ENCODE measurements around the gene ARID3A. TPM values are rescaled to one million over a fixed set of nuclear protein-coding genes. Genes with fewer than 3 reads are reported as not detected.
"Not testable (repeated sequence)": the region's sequence is repeated elsewhere in the genome, so short reads cannot be mapped to it uniquely, and the experiment has no call there.

The ARID3A gene
- polyA plus RNA-seq, 1 donor = 11.4 TPM

DNA sequence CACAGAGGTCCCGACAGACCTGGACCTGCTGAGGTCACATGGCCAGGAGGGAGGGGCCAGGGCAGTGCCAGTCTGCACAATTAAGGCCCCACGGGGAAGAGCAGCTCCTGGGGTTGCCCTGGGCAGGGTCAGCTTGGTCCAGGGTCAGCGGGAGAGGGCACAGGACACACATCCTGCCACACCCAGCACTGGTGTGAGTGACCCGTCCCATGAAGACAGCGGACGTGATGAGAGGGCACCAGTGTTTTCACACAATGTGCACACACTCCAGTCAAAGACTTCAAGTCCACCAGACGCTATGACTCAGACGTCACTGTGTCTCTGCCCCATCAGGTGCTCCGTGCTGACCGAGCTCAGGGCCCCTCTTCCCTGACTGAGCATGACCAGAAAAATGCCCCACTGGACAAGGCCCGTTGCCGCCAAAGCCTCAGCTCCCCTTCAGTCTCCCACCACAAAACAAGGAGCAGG lies 90.8 kb downstream of the ARID3A start:
- no peak for DNase-seq (ENCODE audit: low read depth)

DNA sequence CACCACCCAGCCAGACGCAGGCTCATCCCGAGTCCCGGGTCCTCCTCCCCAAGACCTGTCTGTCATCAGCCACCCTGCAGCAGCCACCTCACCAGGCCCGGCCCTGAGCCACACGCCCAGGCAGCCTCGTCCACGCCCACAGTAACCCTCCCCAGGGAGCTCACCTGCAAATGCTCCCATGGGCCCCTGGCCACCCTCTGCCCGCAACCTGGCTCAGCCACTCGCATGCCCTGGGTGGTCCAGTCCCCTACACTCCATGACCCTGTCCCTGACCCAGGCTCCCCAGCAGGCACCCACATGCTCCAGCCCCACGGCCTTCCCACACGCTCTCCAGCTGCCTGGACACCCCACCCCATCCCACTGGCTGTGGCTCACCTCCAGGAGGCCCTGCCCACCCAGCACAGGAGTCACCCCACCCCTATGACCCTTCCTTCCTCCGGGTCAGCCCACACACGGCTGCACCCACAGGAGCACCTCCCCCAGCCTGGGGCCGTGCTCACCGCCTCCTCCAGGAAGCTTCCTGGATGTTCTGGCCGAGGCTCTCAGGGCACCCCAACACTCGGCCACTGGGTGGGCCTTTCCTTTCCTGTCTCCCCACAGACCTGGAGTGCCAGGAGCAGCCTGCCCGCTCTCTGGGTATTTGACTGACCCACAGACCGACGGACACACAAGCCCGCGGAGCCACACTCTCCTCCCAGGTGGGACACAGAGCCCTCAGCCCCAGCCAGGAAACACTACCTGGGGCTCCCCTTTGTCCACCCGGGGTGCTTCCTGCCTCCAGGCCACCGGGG lies 91.5 kb downstream of the ARID3A start:
- no peak for DNase-seq (ENCODE audit: low read depth)

DNA sequence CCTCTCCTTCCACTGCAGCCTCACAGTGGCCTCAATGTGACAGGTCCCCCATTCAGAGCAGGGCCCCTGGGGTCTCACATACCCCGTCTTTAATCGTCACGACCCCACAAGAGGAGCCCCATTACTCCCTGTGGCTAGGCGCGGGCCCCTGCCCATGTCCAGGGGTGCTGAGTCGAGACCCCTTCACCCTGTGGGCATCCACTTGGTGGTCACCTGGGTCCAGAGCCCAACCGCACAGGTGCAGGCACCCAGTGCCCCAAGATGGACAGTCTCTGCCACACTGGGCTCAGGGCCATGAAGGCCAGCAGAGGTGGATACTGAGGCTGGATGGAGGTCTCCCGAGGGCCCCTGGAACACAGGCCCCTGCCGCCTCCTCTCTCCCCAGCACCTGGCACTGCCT lies 92.1 kb downstream of the ARID3A start:
- no peak for DNase-seq (ENCODE audit: low read depth)

DNA sequence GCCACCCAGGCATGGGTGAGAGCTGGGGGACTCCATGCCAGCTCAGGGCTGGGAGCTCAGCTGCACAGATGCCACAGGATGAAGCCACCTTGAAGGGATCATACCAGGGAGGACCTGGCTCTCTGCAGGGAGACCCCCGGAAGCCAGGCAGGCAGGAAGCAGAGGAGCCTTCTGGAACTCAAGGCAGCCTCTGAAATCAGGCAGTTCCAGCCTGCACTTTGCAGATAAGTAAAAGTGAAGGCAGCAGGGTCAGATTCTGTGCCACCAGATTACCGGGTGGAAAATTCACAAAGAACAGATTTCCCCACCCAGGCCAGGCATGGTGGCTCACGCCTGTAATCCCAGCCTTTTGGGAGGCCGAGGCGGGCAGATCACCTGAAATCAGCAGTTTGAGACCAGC lies 92.6 kb downstream of the ARID3A start:
- DNase-seq (ENCODE audit: low read depth) = no peak

- no peak for DNase-seq (ENCODE audit: low read depth)
Observed at GRCh38 chr19:1018932-1019615, 93.2 kb downstream of the ARID3A start.

DNA sequence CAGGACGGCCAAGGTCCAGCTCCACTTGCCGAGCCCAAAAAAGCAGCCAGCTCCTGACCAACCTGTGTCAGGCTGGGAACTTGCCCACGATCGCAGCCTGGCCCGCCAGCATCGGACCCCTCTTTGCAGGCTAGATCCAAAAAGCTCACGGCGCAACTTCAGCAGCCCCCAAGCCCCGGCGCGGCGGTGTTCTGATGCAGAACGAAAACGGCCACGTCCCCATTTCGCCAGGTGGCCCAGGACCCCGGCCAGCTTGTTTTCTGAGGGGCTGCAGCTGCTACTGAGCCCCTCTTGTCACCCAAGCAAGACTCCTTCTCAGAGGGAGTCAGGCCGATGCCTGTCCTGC lies 93.8 kb downstream of the ARID3A start:
- DNase-seq (ENCODE audit: low read depth) = no peak

DNA sequence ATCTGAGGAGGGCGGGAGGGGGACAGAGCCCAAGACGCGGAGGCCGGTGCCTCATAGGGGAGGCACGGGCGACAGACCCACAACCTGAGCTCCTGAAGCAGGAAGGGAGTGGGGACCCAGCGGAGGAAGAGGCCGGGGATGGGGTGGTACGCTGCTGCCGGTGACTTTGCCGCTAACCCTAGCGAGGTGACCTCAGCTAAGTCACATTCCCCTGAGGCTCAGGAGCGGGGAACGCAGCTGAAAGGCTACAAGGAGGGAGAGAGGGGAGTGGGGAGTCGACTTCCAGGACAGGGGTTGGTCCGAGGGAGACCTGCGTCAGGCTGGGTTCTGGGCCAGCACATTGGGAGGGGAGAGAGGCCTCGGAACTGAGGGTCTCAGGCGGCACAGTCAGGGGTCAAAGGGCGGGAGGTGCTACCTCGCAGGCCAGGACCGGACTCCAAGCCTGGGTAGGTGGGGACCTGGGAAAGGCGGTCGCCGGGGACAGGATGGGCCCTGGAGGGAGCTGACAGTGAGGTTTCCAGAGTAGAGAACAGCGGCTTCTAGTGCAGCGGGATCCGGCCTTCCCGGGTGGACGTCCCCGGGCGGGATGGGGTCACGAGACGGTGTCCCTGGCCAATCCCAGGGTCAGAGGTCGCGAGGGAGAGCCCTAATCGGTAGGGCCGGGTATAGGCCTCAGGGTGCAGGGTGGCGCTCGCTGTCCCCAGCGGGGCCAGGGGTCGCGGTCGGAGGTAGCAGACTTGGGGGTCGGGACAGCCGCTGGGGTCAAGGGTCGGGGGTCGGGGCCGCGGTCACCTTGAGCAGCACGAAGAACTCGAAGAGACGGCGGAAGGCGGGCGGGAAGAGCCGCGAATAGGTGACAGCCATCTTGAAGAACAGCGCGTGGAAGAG lies 94.4 kb downstream of the ARID3A start:
- no peak for DNase-seq (ENCODE audit: low read depth)

- peak; percentile 85 for DNase-seq (ENCODE audit: low read depth)
Observed at GRCh38 chr19:1020868-1021425, 95.1 kb downstream of the ARID3A start, which contains the start of gene TMEM259. Gene TMEM259 (minus strand): TSS chr19:1021123. CDS start chr19:1020996, 127 bp downstream.

GRCh38 chr19:1023883-1024188 lies 98.0 kb downstream of the ARID3A start:
- not testable (repeated sequence) for DNase-seq (ENCODE audit: low read depth)

GRCh38 chr19:1025080-1025479 lies 99.2 kb downstream of the ARID3A start:
- DNase-seq (ENCODE audit: low read depth) = not testable (repeated sequence)

Other genes starting within 250 kb of the ARID3A start
- 17.8 TPM for gene FSTL3, start 249.6 kb upstream of the ARID3A start, polyA plus RNA-seq (ENCODE audit: insufficient read length)
- 0.44 TPM for gene PRSS57, start 230.6 kb upstream of the ARID3A start, polyA plus RNA-seq (ENCODE audit: insufficient read length)
- 36.5 TPM for gene PALM, start 217.1 kb upstream of the ARID3A start, polyA plus RNA-seq (ENCODE audit: insufficient read length)
- gene MISP, start 174.9 kb upstream of the ARID3A start, polyA plus RNA-seq (ENCODE audit: insufficient read length) = 0.19 TPM
- gene PTBP1, start 128.6 kb upstream of the ARID3A start, polyA plus RNA-seq (ENCODE audit: insufficient read length) = 101 TPM
- 0.52 TPM for gene PLPPR3, start 104.1 kb upstream of the ARID3A start, polyA plus RNA-seq (ENCODE audit: insufficient read length)
- gene AZU1, start 98.2 kb upstream of the ARID3A start, polyA plus RNA-seq (ENCODE audit: insufficient read length) = 1.7 TPM
- 2.6 TPM for gene PRTN3, start 85.0 kb upstream of the ARID3A start, polyA plus RNA-seq (ENCODE audit: insufficient read length)
- gene ELANE, start 73.7 kb upstream of the ARID3A start, polyA plus RNA-seq (ENCODE audit: insufficient read length) = 0.40 TPM
- gene CFD, start 66.4 kb upstream of the ARID3A start, polyA plus RNA-seq (ENCODE audit: insufficient read length) = 1.4 TPM
- 33.7 TPM for gene MED16, start 32.8 kb upstream of the ARID3A start, polyA plus RNA-seq (ENCODE audit: insufficient read length)
- not detected for gene RNU6-9, start 32.6 kb upstream of the ARID3A start, polyA plus RNA-seq (ENCODE audit: insufficient read length)
- 27.5 TPM for gene R3HDM4, start 12.8 kb upstream of the ARID3A start, polyA plus RNA-seq (ENCODE audit: insufficient read length)
- not detected for gene KISS1R, start 8.7 kb upstream of the ARID3A start, polyA plus RNA-seq (ENCODE audit: insufficient read length)
- gene WDR18, start 58.3 kb downstream of the ARID3A start, polyA plus RNA-seq (ENCODE audit: insufficient read length) = 23.5 TPM
- 0.13 TPM for gene GRIN3B, start 74.4 kb downstream of the ARID3A start, polyA plus RNA-seq (ENCODE audit: insufficient read length)
- gene TMEM259, start 95.1 kb downstream of the ARID3A start, polyA plus RNA-seq (ENCODE audit: insufficient read length) = 75.5 TPM
- gene RNU6-2, start 95.5 kb downstream of the ARID3A start, polyA plus RNA-seq (ENCODE audit: insufficient read length) = not detected
- gene CNN2, start 100.6 kb downstream of the ARID3A start, polyA plus RNA-seq (ENCODE audit: insufficient read length) = 45.2 TPM
- gene ABCA7, start 114.1 kb downstream of the ARID3A start, polyA plus RNA-seq (ENCODE audit: insufficient read length) = 20.6 TPM
- 8.4 TPM for gene ARHGAP45, start 141.1 kb downstream of the ARID3A start, polyA plus RNA-seq (ENCODE audit: insufficient read length)
- 109 TPM for gene POLR2E, start 169.3 kb downstream of the ARID3A start, polyA plus RNA-seq (ENCODE audit: insufficient read length)
- gene GPX4, start 178.0 kb downstream of the ARID3A start, polyA plus RNA-seq (ENCODE audit: insufficient read length) = 137 TPM
- 11.6 TPM for gene SBNO2, start 248.2 kb downstream of the ARID3A start, polyA plus RNA-seq (ENCODE audit: insufficient read length)